Measurements from ENCODE around the gene ADGRL1. TPM values are rescaled to one million over a fixed set of nuclear protein-coding genes. Genes with fewer than 3 reads are reported as not detected.
A peak's percentile ranks its signal among the peaks of the same experiment; 100 is the strongest.
"Not testable (repeated sequence)": the region's sequence is repeated elsewhere in the genome, so short reads cannot be mapped to it uniquely, and the experiment has no call there.

Gene ADGRL1
- polyA plus RNA-seq, 1 donor, result 25.6 TPM

DNA sequence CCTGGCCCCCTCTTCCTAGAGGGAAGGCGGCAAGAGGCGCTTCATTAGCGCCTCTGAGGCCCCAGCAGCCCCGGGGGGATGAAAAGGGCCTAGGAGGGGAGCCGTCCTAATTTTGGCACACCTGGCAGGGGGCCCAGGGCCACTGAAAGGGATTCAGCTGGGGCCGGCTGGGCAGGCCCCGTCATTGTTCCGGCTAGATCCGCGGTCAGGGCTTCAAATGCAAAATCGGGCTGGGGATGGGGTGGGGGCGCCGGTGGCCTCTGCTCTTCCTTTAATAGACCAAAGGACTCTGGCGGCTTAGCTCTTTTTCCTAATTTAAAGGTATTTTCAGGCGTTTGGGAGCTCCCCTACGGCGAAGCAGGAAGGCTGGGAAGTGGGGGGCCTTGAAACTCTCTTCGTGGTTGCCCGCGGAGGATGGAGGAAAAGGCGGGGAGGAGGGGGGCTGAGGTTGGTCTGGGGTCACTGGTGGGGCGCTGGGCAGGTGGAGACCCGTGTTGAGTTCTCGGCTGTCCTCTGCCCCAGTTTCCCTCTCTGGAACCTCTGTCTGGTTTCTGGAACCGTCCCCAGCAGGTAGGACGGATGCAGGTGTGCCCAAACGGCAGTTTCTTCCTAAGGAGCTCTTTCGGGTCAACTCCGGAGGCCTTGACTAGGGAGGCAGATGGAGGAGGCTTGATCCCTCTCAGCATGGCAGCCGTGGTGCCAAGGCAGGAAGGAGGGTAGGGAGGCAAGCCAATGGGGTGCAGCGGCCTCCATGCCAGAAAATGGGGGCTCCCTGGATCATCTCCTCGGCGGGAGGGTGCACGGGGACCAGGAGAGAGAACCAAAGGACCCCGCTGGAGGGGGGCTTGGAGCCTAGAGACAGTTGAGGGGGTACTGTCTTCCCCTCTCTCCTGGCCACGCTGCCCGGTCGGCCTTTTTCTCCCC lies 41.8 kb upstream of the ADGRL1 start:
- H3K4me1 ChIP-seq (ENCODE audit: control insufficient read depth, insufficient read depth, low read length); H3K27me3 ChIP-seq (ENCODE audit: control insufficient read depth, insufficient read depth, low read length); H3K36me3 ChIP-seq (ENCODE audit: control insufficient read depth, insufficient read depth, low read length); H3K27ac ChIP-seq (ENCODE audit: low read length); H3K9me3 ChIP-seq (ENCODE audit: control insufficient read depth, low read depth, low read length): not testable (repeated sequence)
- peak in 1 of 2 donors; percentile 34 for DNase-seq
- WGBS (ENCODE audit: insufficient coverage, low lambda C conversion rate), result no CpG with 5 or more reads among the region's 38 CpGs
- peak overlapping the region; percentile 30 for H3K4me3 ChIP-seq (ENCODE audit: low read length)

DNA sequence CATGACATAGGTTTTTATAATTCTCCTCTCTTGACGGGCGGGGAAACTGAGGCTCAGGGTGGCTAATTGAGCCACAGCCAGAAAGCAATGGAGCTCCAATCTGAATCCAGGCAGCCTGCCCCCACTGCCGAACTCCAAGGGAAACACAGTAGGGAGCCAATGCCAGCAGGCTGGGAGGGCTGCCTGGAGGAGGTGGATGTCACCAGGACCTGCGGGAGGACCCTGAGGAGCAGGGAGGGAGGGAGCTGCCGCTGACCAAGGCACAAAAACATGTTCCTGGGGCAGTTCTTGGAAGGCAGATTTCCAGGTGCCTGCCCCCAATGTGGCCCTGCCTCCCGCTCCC lies 41.2 kb upstream of the ADGRL1 start:
- H3K27ac ChIP-seq (ENCODE audit: low read length); H3K4me1 ChIP-seq (ENCODE audit: control insufficient read depth, insufficient read depth, low read length); H3K27me3 ChIP-seq (ENCODE audit: control insufficient read depth, insufficient read depth, low read length); DNase-seq; H3K9me3 ChIP-seq (ENCODE audit: control insufficient read depth, low read depth, low read length); H3K36me3 ChIP-seq (ENCODE audit: control insufficient read depth, insufficient read depth, low read length); H3K4me3 ChIP-seq (ENCODE audit: low read length): not testable (repeated sequence)
- no CpG with 5 or more reads among the region's 6 CpGs for WGBS (ENCODE audit: insufficient coverage, low lambda C conversion rate)

GRCh38 chr19:14244393-14244792 lies 38.4 kb upstream of the ADGRL1 start:
- not testable (repeated sequence) for DNase-seq; H3K27ac ChIP-seq (ENCODE audit: low read length)
- no CpG with 5 or more reads among the region's 5 CpGs for WGBS (ENCODE audit: insufficient coverage, low lambda C conversion rate)

GRCh38 chr19:14243718-14244117 lies 37.7 kb upstream of the ADGRL1 start:
- H3K4me1 ChIP-seq (ENCODE audit: control insufficient read depth, insufficient read depth, low read length); H3K4me3 ChIP-seq (ENCODE audit: low read length); H3K9me3 ChIP-seq (ENCODE audit: control insufficient read depth, low read depth, low read length); DNase-seq; H3K27me3 ChIP-seq (ENCODE audit: control insufficient read depth, insufficient read depth, low read length); H3K36me3 ChIP-seq (ENCODE audit: control insufficient read depth, insufficient read depth, low read length); H3K27ac ChIP-seq (ENCODE audit: low read length): not testable (repeated sequence)
- no CpG with 5 or more reads among the region's 12 CpGs for WGBS (ENCODE audit: insufficient coverage, low lambda C conversion rate)

More at GRCh38 chr19:14244393-14244792, 38.4 kb upstream of the ADGRL1 start:
- H3K27me3 ChIP-seq (ENCODE audit: control insufficient read depth, insufficient read depth, low read length); H3K9me3 ChIP-seq (ENCODE audit: control insufficient read depth, low read depth, low read length); H3K36me3 ChIP-seq (ENCODE audit: control insufficient read depth, insufficient read depth, low read length); H3K4me1 ChIP-seq (ENCODE audit: control insufficient read depth, insufficient read depth, low read length); H3K4me3 ChIP-seq (ENCODE audit: low read length): not testable (repeated sequence)

DNA sequence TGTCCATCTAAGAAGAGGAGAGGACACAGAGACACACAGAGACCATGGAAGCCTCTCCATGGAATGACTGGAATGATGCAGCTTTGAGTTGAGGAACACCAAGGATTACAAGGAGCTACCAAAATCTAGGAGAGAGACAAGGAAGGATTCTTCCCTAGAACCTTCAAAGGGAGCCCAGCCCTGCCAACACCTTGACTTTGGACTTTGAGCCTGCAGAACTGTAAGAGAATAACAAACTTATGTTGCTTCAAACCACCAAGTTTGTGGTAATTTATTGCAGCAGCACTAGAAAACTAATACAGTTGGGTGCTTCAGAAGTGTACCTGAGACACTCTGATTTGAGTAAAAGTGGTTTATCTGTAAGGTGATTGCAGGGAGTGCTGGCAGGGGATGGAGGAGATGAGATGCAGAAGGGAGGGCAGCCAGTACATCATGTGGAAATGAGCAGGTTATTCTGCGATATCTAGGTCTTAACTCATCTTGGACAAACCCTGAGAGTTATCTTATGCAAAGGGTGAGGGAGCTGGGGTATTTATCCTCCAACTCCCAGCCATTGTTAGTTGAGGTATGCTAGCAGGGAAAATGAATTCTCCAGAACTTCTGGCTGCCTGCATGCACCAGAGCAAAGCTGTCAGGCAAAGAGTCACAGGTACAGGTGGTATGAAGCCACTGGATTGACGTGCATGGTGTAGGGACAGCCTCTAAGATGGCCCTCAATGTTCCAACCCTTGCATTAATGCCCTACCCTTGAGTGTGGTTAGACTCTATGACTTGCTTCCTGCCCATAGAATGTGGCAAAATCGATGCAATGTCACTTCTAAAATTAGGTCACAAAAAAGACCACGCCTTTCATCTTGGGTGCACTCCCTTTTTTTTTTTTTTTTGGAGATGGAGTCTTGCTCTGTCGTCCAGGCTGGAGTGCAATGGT lies 31.3 kb upstream of the ADGRL1 start:
- DNase-seq, result peak; percentile 29 to 65
- Histone ChIP-seq H3K4me1 (ENCODE audit: control insufficient read depth, insufficient read depth, low read length) (peaks cover 4% of the 10 kb centered on the region), H3K27me3 (ENCODE audit: control insufficient read depth, insufficient read depth, low read length) (no peaks in the 10 kb centered on the region), H3K36me3 (ENCODE audit: control insufficient read depth, insufficient read depth, low read length) (no peaks in the 10 kb centered on the region), H3K4me3 (ENCODE audit: low read length) (no peak overlapping the region), H3K9me3 (ENCODE audit: control insufficient read depth, low read depth, low read length) (no peaks in the 10 kb centered on the region), H3K27ac (ENCODE audit: low read length) (no peak overlapping the region)
- WGBS (ENCODE audit: insufficient coverage, low lambda C conversion rate), result no CpG with 5 or more reads among the region's 5 CpGs

DNA sequence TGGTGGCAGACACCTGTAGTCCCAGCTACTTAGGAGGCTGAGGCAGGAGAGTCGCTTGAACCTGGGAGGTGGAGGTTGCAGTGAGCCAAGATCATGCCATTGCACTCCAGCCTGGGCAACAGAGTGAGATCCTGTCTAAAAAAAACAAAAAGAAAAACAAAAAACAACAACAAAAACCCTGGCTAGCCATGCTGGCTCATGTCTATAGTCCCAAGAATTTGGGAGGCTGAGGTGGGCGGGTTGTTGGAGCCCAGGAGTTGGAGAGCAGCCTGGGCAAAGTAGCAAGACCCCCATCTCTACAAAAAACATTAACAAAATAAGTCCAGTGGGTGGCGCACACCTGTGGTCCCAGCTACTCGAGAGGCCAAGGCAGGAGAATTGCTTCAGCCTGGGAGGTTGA lies 27.0 kb upstream of the ADGRL1 start:
- not testable (repeated sequence) for H3K9me3 ChIP-seq (ENCODE audit: control insufficient read depth, low read depth, low read length); H3K27me3 ChIP-seq (ENCODE audit: control insufficient read depth, insufficient read depth, low read length); H3K4me1 ChIP-seq (ENCODE audit: control insufficient read depth, insufficient read depth, low read length); H3K27ac ChIP-seq (ENCODE audit: low read length); DNase-seq; H3K4me3 ChIP-seq (ENCODE audit: low read length); H3K36me3 ChIP-seq (ENCODE audit: control insufficient read depth, insufficient read depth, low read length)
- WGBS (ENCODE audit: insufficient coverage, low lambda C conversion rate), result no CpG with 5 or more reads among the region's 4 CpGs

GRCh38 chr19:14228446-14229071 lies 22.6 kb upstream of the ADGRL1 start:
- WGBS (ENCODE audit: insufficient coverage, low lambda C conversion rate), result no CpG with 5 or more reads among the region's 17 CpGs
- H3K4me1 ChIP-seq (ENCODE audit: control insufficient read depth, insufficient read depth, low read length); H3K27ac ChIP-seq (ENCODE audit: low read length); H3K27me3 ChIP-seq (ENCODE audit: control insufficient read depth, insufficient read depth, low read length); DNase-seq; H3K36me3 ChIP-seq (ENCODE audit: control insufficient read depth, insufficient read depth, low read length); H3K4me3 ChIP-seq (ENCODE audit: low read length); H3K9me3 ChIP-seq (ENCODE audit: control insufficient read depth, low read depth, low read length): not testable (repeated sequence)

DNA sequence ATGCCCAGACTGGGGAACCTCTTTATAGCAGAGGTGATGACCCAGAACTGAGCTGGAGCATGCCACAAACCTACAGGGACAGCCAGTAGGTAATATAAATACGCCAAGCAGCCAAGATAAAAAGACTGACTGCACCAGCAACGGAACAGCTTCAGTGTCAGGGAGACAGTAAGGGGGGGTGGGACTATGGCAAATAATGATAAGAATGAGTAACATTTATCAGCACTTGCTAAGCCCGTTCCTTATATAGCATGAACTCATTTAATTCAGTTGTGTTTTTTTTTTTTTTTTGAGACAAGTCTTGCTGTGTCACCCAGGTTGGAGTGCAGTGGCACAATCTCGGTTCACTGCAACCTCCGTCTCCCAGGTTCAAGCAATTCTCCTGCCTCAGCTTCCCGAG lies 20.5 kb upstream of the ADGRL1 start:
- H3K4me1 ChIP-seq (ENCODE audit: control insufficient read depth, insufficient read depth, low read length); H3K36me3 ChIP-seq (ENCODE audit: control insufficient read depth, insufficient read depth, low read length); H3K4me3 ChIP-seq (ENCODE audit: low read length); DNase-seq; H3K27ac ChIP-seq (ENCODE audit: low read length); H3K9me3 ChIP-seq (ENCODE audit: control insufficient read depth, low read depth, low read length); H3K27me3 ChIP-seq (ENCODE audit: control insufficient read depth, insufficient read depth, low read length): not testable (repeated sequence)
- WGBS (ENCODE audit: insufficient coverage, low lambda C conversion rate), result no CpG with 5 or more reads among the region's 6 CpGs

DNA sequence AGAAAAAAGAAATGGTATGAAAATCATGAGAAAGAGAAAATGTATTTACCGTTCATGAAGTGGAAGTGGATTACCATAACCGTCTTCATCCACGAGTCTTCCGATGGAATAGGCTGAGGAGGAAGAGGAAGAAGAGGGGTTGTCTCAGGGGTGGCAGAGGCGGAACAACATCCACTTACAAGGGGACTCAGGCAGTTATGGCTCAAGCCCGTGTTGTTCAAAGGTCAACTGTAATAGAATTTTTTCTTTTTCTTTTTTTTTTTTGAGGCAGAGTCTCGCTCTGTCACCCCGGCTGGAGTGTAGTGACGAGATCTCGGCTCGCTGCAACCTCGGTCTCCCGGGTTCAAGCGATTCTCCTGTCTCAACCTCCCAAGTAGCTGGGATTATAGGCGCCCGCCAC lies 16.9 kb upstream of the ADGRL1 start:
- 24% methylated on average over 3 of the region's 16 CpGs for WGBS (ENCODE audit: insufficient coverage, low lambda C conversion rate)

GRCh38 chr19:14221345-14221744 lies 15.4 kb upstream of the ADGRL1 start:
- H3K4me1 ChIP-seq (ENCODE audit: control insufficient read depth, insufficient read depth, low read length); H3K27me3 ChIP-seq (ENCODE audit: control insufficient read depth, insufficient read depth, low read length); H3K4me3 ChIP-seq (ENCODE audit: low read length); H3K36me3 ChIP-seq (ENCODE audit: control insufficient read depth, insufficient read depth, low read length); H3K27ac ChIP-seq (ENCODE audit: low read length); H3K9me3 ChIP-seq (ENCODE audit: control insufficient read depth, low read depth, low read length): not testable (repeated sequence)
- DNase-seq, result peak; percentile 54 to 72
- WGBS (ENCODE audit: insufficient coverage, low lambda C conversion rate), result no CpG with 5 or more reads among the region's 19 CpGs

More for the DNA sequence above, 16.9 kb upstream of the ADGRL1 start:
- no peak overlapping the region for H3K27ac ChIP-seq (ENCODE audit: low read length)
- H3K4me3 ChIP-seq (ENCODE audit: low read length), result no peak overlapping the region
- peak; percentile 45 to 77 for DNase-seq
- no peaks in the 10 kb centered on the region for H3K9me3 ChIP-seq (ENCODE audit: control insufficient read depth, low read depth, low read length)
- no peaks in the 10 kb centered on the region for H3K27me3 ChIP-seq (ENCODE audit: control insufficient read depth, insufficient read depth, low read length)
- no peaks in the 10 kb centered on the region for H3K4me1 ChIP-seq (ENCODE audit: control insufficient read depth, insufficient read depth, low read length)
- no peaks in the 10 kb centered on the region for H3K36me3 ChIP-seq (ENCODE audit: control insufficient read depth, insufficient read depth, low read length)

All from large intestine (tissue), 3 donors.